ENCODE results near the gene SYCP2L. TPM values are rescaled to one million over a fixed set of nuclear protein-coding genes. Genes with fewer than 3 reads are reported as not detected.

The SYCP2L gene
- total and polyA plus RNA-seq, 2 of the 8 experiments (the other 6 are each of a cell fraction or from before 2014, with no cell fraction given), result 1.7 to 4.2 TPM

GRCh38 chr6:10877012-10877411 lies 9.8 kb upstream of the SYCP2L start:
- H3K27me3 ChIP-seq (replicated peaks in 1 of 4; ENCODE audit: control insufficient read depth in 3 of 4, extremely low read depth in 1 of 4, insufficient read depth in 3 of 4, low read length in 3 of 4), result peaks cover 12 to 27% (median 20%) of the 10 kb centered on the region in 4 experiments
- H3K9ac ChIP-seq (replicated peaks in 1 of 4; ENCODE audit: extremely low read depth in 1 of 4, low read depth in 3 of 4, low read length in 3 of 4), result no peak overlapping the region
- H3K79me1 ChIP-seq (ENCODE audit: low read depth, low read length), result no peaks in the 10 kb centered on the region
- H3K4ac ChIP-seq (replicated peaks; ENCODE audit: insufficient read length, low read depth, low read length), result no peak overlapping the region
- TF ChIP-seq CTBP2 (IDR thresholded peaks at IDR 0.05; ENCODE audit: borderline replicate concordance, insufficient read depth, insufficient read length, low read length) (no peak), SIX5 (IDR thresholded peaks at IDR 0.05; ENCODE audit: low read depth, low read length) (no peak), CEBPB (IDR thresholded peaks at IDR 0.05; ENCODE audit: low read depth, low read length) (no peak), JUN (IDR thresholded peaks at IDR 0.05; ENCODE audit: low read depth, low read length) (no peak), TAF1 (IDR thresholded peaks at IDR 0.05; ENCODE audit: low read depth, low read length) (no peak), YY1 (IDR thresholded peaks at IDR 0.05; ENCODE audit: low read depth, low read length) (no peak), SAP30 (IDR thresholded peaks at IDR 0.05; ENCODE audit: insufficient read depth, insufficient replicate concordance, low read length) (no peak)
- no peak overlapping the region for H4K91ac ChIP-seq (replicated peaks; ENCODE audit: insufficient read length, low read length)
- FAIRE-seq (no peak), DNase-seq (ENCODE audit: low read depth in 1 of 2, low spot score in 2 of 2) (no peak)
- peaks cover 3% of the 10 kb centered on the region; the same call in 1 of the 2 replicates for H3K23me2 ChIP-seq (ENCODE audit: low read depth, low read length)
- H2AK5ac ChIP-seq (ENCODE audit: low read depth, low read length), result no peak overlapping the region
- no peak overlapping the region for H4K5ac ChIP-seq (ENCODE audit: insufficient read length, low read depth, low read length)
- H2BK12ac ChIP-seq (ENCODE audit: low read depth, low read length), result no peak overlapping the region
- H3K14ac ChIP-seq (ENCODE audit: insufficient read length), result no peak overlapping the region
- H4K20me1 ChIP-seq (replicated peaks in 1 of 2; ENCODE audit: control insufficient read depth in 1 of 2, insufficient read depth in 2 of 2, low read length in 2 of 2), result no peaks in the 10 kb centered on the region
- POLR2A ChIA-PET (ENCODE audit: partially characterized antibody), result no interaction called here
- no peak overlapping the region for H2AFZ ChIP-seq (ENCODE audit: low read length)
- H3K9me3 ChIP-seq (ENCODE audit: insufficient read depth in 2 of 2, low read depth in 1 of 2, low read length in 1 of 2), result no peaks in the 10 kb centered on the region
- H3K23ac ChIP-seq (ENCODE audit: insufficient read length), result no peak overlapping the region
- H3K18ac ChIP-seq (ENCODE audit: extremely low read depth, low read length), result no peak overlapping the region
- peak overlapping the region; percentile 71; the same call in 1 of the 2 replicates for H4K8ac ChIP-seq (ENCODE audit: extremely low read depth, insufficient read depth, low read length)
- no peaks in the 10 kb centered on the region for H3K36me3 ChIP-seq (ENCODE audit: control insufficient read depth in 2 of 4, insufficient read depth in 4 of 4, low read length in 3 of 4)
- H3K56ac ChIP-seq (replicated peaks; ENCODE audit: insufficient read length, low read depth, low read length), result no peak overlapping the region
- no peak overlapping the region for H3K4me2 ChIP-seq (ENCODE audit: insufficient read depth in 1 of 2, low read depth in 2 of 2, low read length in 2 of 2)
- no peak overlapping the region for H3K4me3 ChIP-seq (ENCODE audit: extremely low read depth in 1 of 4, insufficient read depth in 2 of 4, low read depth in 3 of 4, low read length in 4 of 4)
- H2BK20ac ChIP-seq (ENCODE audit: low read length), result no peak overlapping the region
- H2BK15ac ChIP-seq (ENCODE audit: low read length), result no peak overlapping the region
- H2BK5ac ChIP-seq (ENCODE audit: low read depth, low read length), result no peak overlapping the region
- no peak overlapping the region for H3K27ac ChIP-seq (ENCODE audit: low read depth, low read length)
- peaks cover 0 to 3% (median 0%) of the 10 kb centered on the region in 4 experiments; a peak in 2 of 7 replicates for H3K4me1 ChIP-seq (replicated peaks in 1 of 4; ENCODE audit: control insufficient read depth in 3 of 4, insufficient read depth in 4 of 4, low read length in 3 of 4)
- H2BK120ac ChIP-seq (replicated peaks; ENCODE audit: low read depth, low read length), result no peak overlapping the region
- no peaks in the 10 kb centered on the region for H3K79me2 ChIP-seq (ENCODE audit: control insufficient read depth in 1 of 2, insufficient read depth in 2 of 2, low read length in 2 of 2)
- CTCF ChIA-PET (ENCODE audit: partially characterized antibody), result no interaction called here
- 94% methylated on average over 14 of the region's 14 CpGs; no CpG with 5 or more reads in 1 of the 2 experiments for WGBS, 2 experiments (ENCODE audit: extremely low coverage in 1 of 2, insufficient coverage in 1 of 2, insufficient read length in 1 of 2, insufficient replicate concordance in 2 of 2, low coverage in 1 of 2, low lambda C conversion rate in 2 of 2, missing lambda C conversion rate in 1 of 2)
